Retina (tissue), 1 donor: ENCODE data around the gene EED.
"Not testable (repeated sequence)": the region's sequence is repeated elsewhere in the genome, so short reads cannot be mapped to it uniquely, and the experiment has no call there.

Experiments used
- DNase-seq: peaks from one replicate; pipeline ENCODE4 v3.0.0-alpha.2; 2016

Gene EED

GRCh38 chr11:86249307-86250098, 5.0 kb downstream of the EED start:
- no peak for DNase-seq

DNA sequence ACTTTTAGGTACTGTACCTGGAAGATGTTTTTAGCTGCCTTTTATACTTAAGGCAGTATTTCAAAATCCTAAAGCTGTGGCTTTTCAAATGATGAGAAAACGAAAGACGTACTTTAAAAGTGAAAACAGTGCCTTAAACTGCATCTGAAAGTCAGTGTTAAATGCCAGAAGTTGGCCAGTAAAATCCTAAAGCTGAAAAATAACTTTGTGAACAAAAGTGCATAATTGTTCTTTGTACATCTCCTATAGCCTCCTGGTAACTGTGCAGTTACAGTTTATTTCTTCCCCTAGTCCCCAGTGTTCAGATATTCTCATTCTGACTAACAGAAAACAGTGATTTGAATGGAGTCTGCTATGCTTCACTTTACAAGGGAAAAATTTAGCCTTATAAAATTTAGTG, 6.8 kb downstream of the EED start:
- DNase-seq: no peak

DNA sequence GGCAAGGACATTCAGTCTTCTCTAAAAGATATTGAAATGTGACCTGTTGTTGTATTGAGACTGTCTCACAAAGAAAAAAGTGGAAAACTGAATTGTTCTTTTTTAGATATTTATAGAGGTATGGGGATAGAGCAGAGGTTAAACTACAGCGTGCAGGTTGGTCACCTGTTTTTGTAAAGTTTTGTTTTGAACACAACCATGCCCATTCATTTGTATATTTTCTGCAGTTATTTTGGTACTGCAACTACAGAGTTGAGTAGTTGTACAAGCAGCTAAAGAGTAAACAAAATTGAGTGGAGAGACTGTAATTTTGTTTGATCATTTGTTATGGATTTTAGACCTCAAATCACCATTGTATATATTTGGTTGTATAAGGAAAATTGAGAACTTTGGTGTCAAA, 11.3 kb downstream of the EED start:
- DNase-seq: no peak

- no peak for DNase-seq
Observed at GRCh38 chr11:86256608-86257007, 12.1 kb downstream of the EED start.

GRCh38 chr11:86257446-86257845, 12.9 kb downstream of the EED start:
- no peak for DNase-seq

- no peak for DNase-seq
Observed at GRCh38 chr11:86259730-86260129, 15.2 kb downstream of the EED start.

DNA sequence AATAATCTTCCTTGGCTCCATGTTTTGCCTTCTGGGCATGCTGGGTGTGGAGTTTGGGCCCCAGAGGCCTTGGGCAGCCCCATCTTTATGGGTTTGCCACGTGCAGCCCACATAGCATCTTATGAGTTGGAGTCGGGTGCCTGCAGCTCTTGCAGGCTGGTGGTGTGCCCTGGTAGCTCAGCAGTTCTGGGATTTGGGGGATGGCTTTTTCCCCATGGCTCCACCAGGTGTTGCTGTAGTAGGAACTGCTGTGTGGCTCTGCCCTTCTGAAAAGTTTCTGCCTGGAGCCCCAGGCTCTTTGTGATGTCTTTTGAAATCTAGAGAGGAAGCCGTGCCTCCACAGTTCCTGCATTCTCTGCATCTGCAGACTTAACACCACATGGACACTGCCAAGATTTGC, 16.8 kb downstream of the EED start:
- DNase-seq: no peak

DNA sequence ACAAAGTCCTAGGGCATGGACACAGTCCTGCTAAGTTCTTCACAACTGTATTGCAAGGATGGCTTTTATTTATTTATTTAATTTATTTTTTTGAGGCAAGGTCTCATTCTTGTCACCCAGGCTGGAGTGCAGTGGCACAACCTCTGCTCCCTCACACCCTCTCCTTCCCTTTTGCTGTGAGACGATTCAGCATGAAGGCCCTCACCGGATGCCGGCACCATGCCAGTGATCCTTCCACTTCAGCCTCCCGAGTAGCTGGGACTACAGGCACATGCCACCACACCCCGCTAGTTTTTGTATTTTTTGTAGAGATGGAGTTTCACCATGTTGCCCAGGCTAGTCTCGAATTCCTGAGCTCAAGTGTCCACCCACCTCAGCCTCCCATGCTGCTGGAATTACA, 17.8 kb downstream of the EED start:
- DNase-seq: no peak

GRCh38 chr11:86264649-86265048, 20.1 kb downstream of the EED start:
- no peak for DNase-seq

DNA sequence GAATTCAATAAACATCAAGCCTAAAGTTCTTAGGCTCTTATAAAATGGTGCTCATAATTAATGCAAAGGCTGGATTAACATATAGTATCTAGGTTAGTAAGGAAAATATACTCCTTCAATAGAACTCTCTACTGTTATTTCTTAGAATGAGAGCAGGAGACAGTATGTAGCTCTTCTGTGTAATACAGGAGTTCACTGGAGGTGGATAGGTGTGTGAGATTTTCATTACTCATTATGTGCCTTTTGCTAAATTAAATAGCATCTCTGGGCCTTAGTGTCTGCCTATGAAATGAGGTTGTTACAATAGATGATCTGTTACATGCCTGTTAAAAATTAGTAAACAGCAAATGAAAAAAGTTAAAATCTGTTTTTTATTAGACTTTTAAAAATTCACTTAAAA, 20.6 kb downstream of the EED start:
- no peak for DNase-seq

DNA sequence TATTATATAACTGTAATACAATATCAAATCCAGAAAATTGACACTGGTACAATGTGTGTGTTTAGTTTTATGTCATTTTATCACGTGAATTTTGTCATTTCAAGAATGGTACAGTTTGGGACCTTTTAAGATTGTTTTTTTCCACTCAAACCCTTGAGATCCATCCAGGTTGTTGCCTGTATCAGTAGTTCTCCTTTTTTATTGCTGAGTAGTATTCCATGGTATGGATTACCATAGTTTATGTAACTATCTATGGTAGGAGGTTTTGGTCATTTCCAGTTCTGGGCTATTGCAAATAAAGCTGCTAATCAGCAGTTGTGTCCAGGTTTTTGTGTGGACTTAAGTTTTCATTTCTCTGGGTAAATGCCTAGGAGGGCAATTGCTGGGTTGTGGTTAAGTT, 25.1 kb downstream of the EED start:
- no peak for DNase-seq

- DNase-seq: no peak
Observed at GRCh38 chr11:86274503-86274902, 29.9 kb downstream of the EED start.

GRCh38 chr11:86274999-86275398, 30.4 kb downstream of the EED start:
- no peak for DNase-seq

DNA sequence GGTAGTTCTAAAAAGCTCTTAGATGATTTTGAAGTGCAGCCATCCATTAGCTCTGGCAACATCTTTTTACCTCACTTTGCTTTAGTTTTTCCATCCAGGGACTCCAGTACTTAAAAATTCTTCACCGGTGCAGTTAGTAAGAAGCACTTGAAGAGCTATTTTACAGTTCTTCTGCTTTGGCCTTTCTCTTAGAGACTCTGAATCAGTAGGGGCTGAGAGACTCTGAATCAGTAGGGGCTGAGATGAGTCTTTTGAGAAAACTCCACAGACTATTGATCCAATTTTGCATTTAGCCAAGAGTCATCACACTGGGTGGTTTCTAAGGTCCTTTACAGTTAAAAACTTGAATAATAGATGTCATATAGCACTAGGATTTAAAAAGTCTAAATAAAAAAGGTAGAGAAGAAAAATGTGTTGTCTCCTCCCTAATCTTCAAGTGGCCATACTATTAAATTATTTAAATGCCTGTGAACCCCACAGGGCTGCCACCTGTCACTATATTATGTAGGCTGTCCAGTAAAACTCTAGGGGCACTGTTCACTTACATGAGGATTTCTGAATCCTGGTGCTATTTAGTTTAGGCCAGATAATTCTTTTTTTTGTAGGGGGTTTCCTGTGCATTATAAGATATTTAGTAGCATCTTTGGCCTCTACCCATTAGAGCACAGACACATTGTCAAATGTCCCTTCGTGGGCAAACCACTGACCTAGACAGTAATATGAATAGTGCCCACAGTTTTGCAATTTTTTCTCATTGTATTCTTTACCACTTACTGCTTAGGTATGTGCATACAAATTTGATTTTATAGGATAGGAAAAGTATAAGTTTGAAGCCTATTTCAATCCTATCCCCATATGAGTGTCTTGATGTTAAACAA, 31.2 kb downstream of the EED start:
- no peak for DNase-seq

DNA sequence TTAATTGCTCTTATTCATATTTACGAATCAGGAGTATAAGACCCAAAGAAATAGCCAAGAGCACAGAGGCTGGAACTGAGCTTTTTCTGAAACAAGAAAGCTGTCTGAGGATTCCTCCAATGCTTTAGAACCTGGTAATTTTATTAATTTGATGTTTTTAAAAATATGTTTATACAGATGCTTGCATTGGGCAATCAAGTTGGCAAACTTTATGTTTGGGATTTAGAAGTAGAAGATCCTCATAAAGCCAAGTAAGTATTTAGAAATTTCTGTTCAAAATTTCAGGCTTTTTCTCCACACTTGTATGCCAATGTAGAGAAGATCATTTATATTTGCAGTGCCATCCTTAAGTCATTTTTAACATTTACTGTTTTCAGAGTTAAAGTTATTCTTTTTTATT, 33.2 kb downstream of the EED start:
- DNase-seq: no peak

- DNase-seq: no peak
Observed at GRCh38 chr11:86278226-86278625, 33.7 kb downstream of the EED start.

GRCh38 chr11:86279747-86280146, 35.2 kb downstream of the EED start:
- no peak for DNase-seq

DNA sequence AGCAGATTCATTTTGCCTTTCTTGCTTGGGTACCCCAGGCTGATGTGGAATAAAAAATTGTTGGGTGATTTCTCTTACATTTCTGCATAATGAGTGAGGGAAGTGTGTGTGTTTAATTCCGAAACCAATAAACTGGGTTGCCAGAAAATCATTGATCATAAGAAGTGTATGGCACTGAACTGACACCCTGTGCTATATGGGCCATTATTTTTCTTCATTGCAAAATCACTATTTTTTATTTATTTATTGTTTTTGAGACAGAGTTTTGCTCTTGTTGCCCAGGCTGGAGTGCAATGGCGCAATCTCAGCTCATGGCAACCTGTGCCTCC, 42.9 kb downstream of the EED start:
- no peak for DNase-seq

- no peak for DNase-seq
Observed at GRCh38 chr11:86288776-86289507, 44.4 kb downstream of the EED start.

GRCh38 chr11:86289508-86290280, 45.1 kb downstream of the EED start:
- DNase-seq: not testable (repeated sequence)

DNA sequence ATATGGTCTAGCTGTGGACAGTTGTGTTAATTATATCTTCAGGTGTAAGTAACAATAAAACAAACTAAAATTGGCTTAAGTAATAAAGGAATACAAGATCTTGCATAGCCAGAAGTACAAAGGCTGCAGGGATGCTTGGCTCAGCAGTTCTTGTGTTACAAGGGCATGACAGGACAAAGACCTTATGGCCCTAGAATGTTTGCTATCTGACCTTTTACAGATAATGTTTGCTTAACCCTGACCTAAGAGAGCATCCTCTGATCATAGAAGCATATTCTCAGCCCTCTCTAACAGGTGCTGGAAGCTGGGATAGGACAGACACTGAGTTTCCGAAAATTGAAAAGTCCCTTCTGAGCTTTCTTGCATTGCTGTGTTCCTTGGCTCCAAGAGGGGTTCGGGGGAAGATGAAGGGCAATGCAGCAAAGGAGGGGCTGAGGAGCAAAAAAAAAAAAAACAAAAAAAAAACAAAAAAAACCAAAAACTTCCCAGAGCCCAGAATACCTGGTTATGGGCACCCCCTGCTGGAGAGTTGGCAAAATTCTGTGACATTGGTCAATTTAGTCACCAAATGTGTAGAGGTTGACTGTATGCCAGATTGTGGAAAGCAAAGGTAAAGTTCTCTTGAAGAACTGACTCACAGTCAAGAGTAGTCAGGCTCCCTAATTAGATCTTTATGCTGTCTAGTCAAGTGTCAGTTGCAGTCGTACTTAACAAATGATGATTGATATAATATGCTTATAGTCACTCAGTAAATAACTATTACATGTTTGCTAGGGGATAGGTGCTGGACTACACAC, 47.1 kb downstream of the EED start:
- peak; percentile 32 for DNase-seq
